ENCODE results near the gene TGFA.

Gene TGFA

GRCh38 chr2:70469435-70469834 is 84.2 kb downstream of the TGFA start:
- H3K4me3 ChIP-seq (ENCODE audit: low read length) = no peak overlapping the region

GRCh38 chr2:70468878-70469277 is 84.7 kb downstream of the TGFA start:
- H3K36me3 ChIP-seq (ENCODE audit: control insufficient read depth, low read length) = no peaks in the 10 kb centered on the region
- peaks cover 15% of the 10 kb centered on the region for H3K27me3 ChIP-seq (ENCODE audit: control insufficient read depth, low read length)
- TF ChIP-seq CTCF (IDR thresholded peaks at IDR 0.05; ENCODE audit: low read depth, low read length, poor library complexity, severe bottlenecking) (no peak), EZH2phosphoT487 (IDR thresholded peaks at IDR 0.05; ENCODE audit: borderline replicate concordance, low read length) (no peak)
- H3K4me1 ChIP-seq (ENCODE audit: control insufficient read depth, low read length) = no peaks in the 10 kb centered on the region
- H3K4me2 ChIP-seq (ENCODE audit: low read length) = no peak overlapping the region
- H4K20me1 ChIP-seq (ENCODE audit: control insufficient read depth, insufficient read depth, low read depth, low read length) = no peaks in the 10 kb centered on the region
- H3K4me3 ChIP-seq (ENCODE audit: low read length) = no peak overlapping the region
- H3K9me3 ChIP-seq (ENCODE audit: control insufficient read depth, insufficient read depth, low read length) = no peaks in the 10 kb centered on the region
- no peaks in the 10 kb centered on the region for H3K9me2 ChIP-seq (replicated peaks; ENCODE audit: control insufficient read depth, low read length)
- H3K79me2 ChIP-seq (ENCODE audit: control insufficient read depth, low read length) = no peaks in the 10 kb centered on the region
- no peaks in the 10 kb centered on the region for H3F3A ChIP-seq (ENCODE audit: control insufficient read depth, insufficient read depth)
- H3K27ac ChIP-seq (ENCODE audit: low read depth, low read length) = no peak overlapping the region

More at GRCh38 chr2:70469435-70469834, 84.2 kb downstream of the TGFA start:
- Histone ChIP-seq H3K9me3 (ENCODE audit: control insufficient read depth, insufficient read depth, low read length) (no peaks in the 10 kb centered on the region), H3K4me1 (ENCODE audit: control insufficient read depth, low read length) (no peaks in the 10 kb centered on the region), H3K36me3 (ENCODE audit: control insufficient read depth, low read length) (no peaks in the 10 kb centered on the region), H3K4me2 (ENCODE audit: low read length) (no peak overlapping the region), H3K27ac (ENCODE audit: low read depth, low read length) (no peak overlapping the region), H4K20me1 (ENCODE audit: control insufficient read depth, insufficient read depth, low read depth, low read length) (no peaks in the 10 kb centered on the region), H3K27me3 (ENCODE audit: control insufficient read depth, low read length) (peaks cover 20% of the 10 kb centered on the region), H3K9me2 (replicated peaks; ENCODE audit: control insufficient read depth, low read length) (no peaks in the 10 kb centered on the region), H3K79me2 (ENCODE audit: control insufficient read depth, low read length) (no peaks in the 10 kb centered on the region), H3F3A (ENCODE audit: control insufficient read depth, insufficient read depth) (no peaks in the 10 kb centered on the region)
- TF ChIP-seq EZH2phosphoT487 (IDR thresholded peaks at IDR 0.05; ENCODE audit: borderline replicate concordance, low read length) = no peak
- TF ChIP-seq CTCF (IDR thresholded peaks at IDR 0.05; ENCODE audit: low read depth, low read length, poor library complexity, severe bottlenecking) = no peak

- Histone ChIP-seq H3K9me3 (ENCODE audit: control insufficient read depth, insufficient read depth, low read length) (no peaks in the 10 kb centered on the region), H4K20me1 (ENCODE audit: control insufficient read depth, insufficient read depth, low read depth, low read length) (no peaks in the 10 kb centered on the region), H3K9me2 (replicated peaks; ENCODE audit: control insufficient read depth, low read length) (no peaks in the 10 kb centered on the region), H3K4me3 (ENCODE audit: low read length) (no peak overlapping the region), H3K27me3 (ENCODE audit: control insufficient read depth, low read length) (peaks cover 14% of the 10 kb centered on the region), H3K36me3 (ENCODE audit: control insufficient read depth, low read length) (no peaks in the 10 kb centered on the region), H3F3A (ENCODE audit: control insufficient read depth, insufficient read depth) (no peaks in the 10 kb centered on the region), H3K27ac (ENCODE audit: low read depth, low read length) (no peak overlapping the region), H3K4me2 (ENCODE audit: low read length) (no peak overlapping the region), H3K79me2 (ENCODE audit: control insufficient read depth, low read length) (no peaks in the 10 kb centered on the region), H3K4me1 (ENCODE audit: control insufficient read depth, low read length) (no peaks in the 10 kb centered on the region)
- no peak for TF ChIP-seq EZH2phosphoT487 (IDR thresholded peaks at IDR 0.05; ENCODE audit: borderline replicate concordance, low read length)
- TF ChIP-seq CTCF (IDR thresholded peaks at IDR 0.05; ENCODE audit: low read depth, low read length, poor library complexity, severe bottlenecking) = no peak
These were observed 85.5 kb downstream of the TGFA start for GRCh38 chr2:70467831-70468779.
